LNCaP clone FGC (cell line): ENCODE measurements around the gene TTC3.
"Not testable (repeated sequence)": the region's sequence is repeated elsewhere in the genome, so short reads cannot be mapped to it uniquely, and the experiment has no call there.

ENCODE experiments used
- DNase-seq: peaks from one replicate; pipeline ENCODE4 v3.0.0-alpha.2; 2011; ENCODE audit warnings: low read depth
- H3K4me3 ChIP-seq: 2 replicates; pipeline ENCODE4 v1.5.1; 2011; ENCODE audit warnings: mild to moderate bottlenecking, low read depth, low read length, control low read depth
- CTCF ChIP-seq: IDR thresholded peaks from 2 replicates; pipeline ENCODE4 v1.5.1; 2012; ENCODE audit warnings: mild to moderate bottlenecking; ENCODE audit not compliant: control insufficient read depth, insufficient read depth; ENCODE audit errors: extremely low read depth

Gene TTC3

GRCh38 chr21:37106998-37107397, 33.9 kb downstream of the TTC3 start:
- no peak for TF ChIP-seq CTCF
- H3K4me3 ChIP-seq, result no peak overlapping the region
- DNase-seq, result no peak

- not testable (repeated sequence) for H3K4me3 ChIP-seq, DNase-seq
These were observed 38.0 kb downstream of the TTC3 start for GRCh38 chr21:37111029-37111428.

GRCh38 chr21:37114301-37114700, 41.2 kb downstream of the TTC3 start:
- H3K4me3 ChIP-seq, DNase-seq: not testable (repeated sequence)

GRCh38 chr21:37116459-37116858, 43.4 kb downstream of the TTC3 start:
- H3K4me3 ChIP-seq, DNase-seq: not testable (repeated sequence)

- DNase-seq, result no peak
- H3K4me3 ChIP-seq, result no peak overlapping the region
- TF ChIP-seq CTCF, result no peak
These were observed 44.1 kb downstream of the TTC3 start for GRCh38 chr21:37117204-37117603.

GRCh38 chr21:37118187-37118826, 45.3 kb downstream of the TTC3 start:
- no peak for DNase-seq
- TF ChIP-seq CTCF, result no peak
- H3K4me3 ChIP-seq, result no peak overlapping the region

- no peak for DNase-seq
- no peak for TF ChIP-seq CTCF
- no peak overlapping the region for H3K4me3 ChIP-seq
These were observed 46.6 kb downstream of the TTC3 start for GRCh38 chr21:37119421-37120218.

- DNase-seq, result peak; percentile 28
- no peak overlapping the region for H3K4me3 ChIP-seq
These were observed 55.0 kb downstream of the TTC3 start for GRCh38 chr21:37128076-37128475.

More at GRCh38 chr21:37128076-37128475, 55.0 kb downstream of the TTC3 start:
- no peak for TF ChIP-seq CTCF
